HepG2 (cell line): Measurements from ENCODE around the gene PIGW. TPM values are rescaled to one million over a fixed set of nuclear protein-coding genes. Genes with fewer than 3 reads are reported as not detected.

ENCODE experiments used
- ATRX ChIP-seq: sonication (generic); formaldehyde crosslinking; IDR thresholded peaks from 2 replicates; pipeline ENCODE4 v1.4.0; 2020; ENCODE audit warnings: missing genetic modification reagents, borderline replicate concordance
- FOXJ3 ChIP-seq: sonication (generic); formaldehyde crosslinking; IDR thresholded peaks from 2 replicates; pipeline ENCODE4 v1.4.0; 2020; ENCODE audit warnings: missing genetic modification reagents, mild to moderate bottlenecking, borderline replicate concordance
- GATAD1 ChIP-seq: IDR thresholded peaks from 2 replicates; pipeline ENCODE4 v1.6.1; 2016; ENCODE audit warnings: missing genetic modification reagents, missing compliant biosample characterization
- KDM5A ChIP-seq: fragments of 200-600 bp; sonication (generic); IDR thresholded peaks from 2 replicates; pipeline ENCODE4 v1.7.0; 2018; ENCODE audit warnings: antibody characterized with exemption, mild to moderate bottlenecking, low read length, borderline replicate concordance
- MED8 ChIP-seq: sonication (generic); formaldehyde crosslinking; IDR thresholded peaks from 2 replicates; pipeline ENCODE4 v1.8.1; 2023; ENCODE audit warnings: mild to moderate bottlenecking, missing genetic modification reagents; ENCODE audit not compliant: insufficient replicate concordance
- MIER3 ChIP-seq: IDR thresholded peaks from 2 replicates; pipeline ENCODE4 v1.6.1; 2016; ENCODE audit warnings: missing compliant biosample characterization, borderline replicate concordance
- MIXL1 ChIP-seq: IDR thresholded peaks from 2 replicates; pipeline ENCODE4 v1.6.1; 2016
- NFATC3 ChIP-seq: sonication (generic); formaldehyde crosslinking; IDR thresholded peaks from 2 replicates; pipeline ENCODE4 v1.5.1; 2020; ENCODE audit warnings: mild to moderate bottlenecking, missing genetic modification reagents
- RCOR2 ChIP-seq: IDR thresholded peaks from 2 replicates; pipeline ENCODE4 v1.6.1; 2016; ENCODE audit warnings: missing biosample characterization, missing genetic modification reagents
- SAP130 ChIP-seq: IDR thresholded peaks from 2 replicates; pipeline ENCODE4 v1.6.1; 2016; ENCODE audit warnings: low read depth
- SP2 ChIP-seq: sonication (generic); formaldehyde crosslinking; IDR thresholded peaks from 2 replicates; pipeline ENCODE4 v1.5.1; 2020; ENCODE audit warnings: mild to moderate bottlenecking, missing genetic modification reagents
- TEAD3 ChIP-seq: optimal IDR thresholded peaks from 2 replicates; pipeline ENCODE3; 2016; ENCODE audit warnings: borderline replicate concordance
- TIGD3 ChIP-seq: sonication (generic); formaldehyde crosslinking; IDR thresholded peaks from 2 replicates; pipeline ENCODE4 v1.5.1; 2020; ENCODE audit warnings: mild to moderate bottlenecking, missing genetic modification reagents, borderline replicate concordance
- ZBTB34 ChIP-seq: sonication (generic); formaldehyde crosslinking; IDR thresholded peaks from 2 replicates; pipeline ENCODE4 v1.8.0; 2022; ENCODE audit warnings: mild to moderate bottlenecking, missing genetic modification reagents
- ZFP36L1 ChIP-seq: sonication (generic); formaldehyde crosslinking; IDR thresholded peaks from 2 replicates; pipeline ENCODE4 v1.8.0; 2022; ENCODE audit warnings: mild to moderate bottlenecking, missing genetic modification reagents, moderate library complexity
- ZNF180 ChIP-seq: sonication (generic); formaldehyde crosslinking; IDR thresholded peaks from 2 replicates; pipeline ENCODE4 v1.4.0; 2020; ENCODE audit warnings: low read depth, missing genetic modification reagents, borderline replicate concordance
- ZNF235 ChIP-seq: sonication (generic); formaldehyde crosslinking; IDR thresholded peaks from 2 replicates; pipeline ENCODE4 v1.8.1; 2023; ENCODE audit warnings: mild to moderate bottlenecking, missing genetic modification reagents, borderline replicate concordance
- ZNF34 ChIP-seq: sonication (generic); formaldehyde crosslinking; IDR thresholded peaks from 2 replicates; pipeline ENCODE4 v1.4.0; 2020; ENCODE audit warnings: mild to moderate bottlenecking, missing genetic modification reagents, borderline replicate concordance
- ZNF431 ChIP-seq: sonication (generic); formaldehyde crosslinking; IDR thresholded peaks from 2 replicates; pipeline ENCODE4 v1.9.0; 2022; ENCODE audit warnings: missing genetic modification reagents, low read depth, mild to moderate bottlenecking, borderline replicate concordance
- ZNF546 ChIP-seq: sonication (generic); formaldehyde crosslinking; conservative IDR thresholded peaks from 2 replicates; pipeline ENCODE4 v1.8.1; 2023; ENCODE audit warnings: mild to moderate bottlenecking, missing genetic modification reagents
- ZNF615 ChIP-seq: sonication (generic); formaldehyde crosslinking; IDR thresholded peaks from 2 replicates; pipeline ENCODE4 v1.5.0; 2020; ENCODE audit warnings: mild to moderate bottlenecking, missing genetic modification reagents, borderline replicate concordance
- polyA plus RNA-seq, 8 experiments: library from polyadenylated mRNA; depleted of rRNA in 3 of 8; stranded (reverse) in 7 of 8; unstranded in 1 of 8; fragments of >200 nt; fragmentation: Illumina TruSeq in 4 of 8; extraction: Trizol in 4 of 8; gene quantifications; 2 replicates each; pipeline versions ENCODE4 v1.2.1 to v1.2.3, GENCODE V29; 2011 to 2016; ENCODE audit warnings: low read depth in 4 of 8, missing spikeins in 1 of 8, mixed read lengths in 1 of 8; ENCODE audit not compliant: insufficient read depth in 1 of 8
- total RNA-seq, 5 experiments: library from RNA; depleted of rRNA; stranded (reverse); fragments of >200 nt; fragmentation: Illumina TruSeq; extraction: Trizol; gene quantifications; 2 replicates each; pipeline ENCODE4 v1.2.3, GENCODE V29; 2016; ENCODE audit warnings: low read depth in 1 of 5

The PIGW gene
- total and polyA plus RNA-seq, 2 of the 13 experiments (the other 11 are each of a cell fraction or from before 2014, with no cell fraction given): 9.0 to 24.0 TPM

GRCh38 chr17:36535669-36536081, 888 bp downstream of the PIGW start (continued):
- no peak for TF ChIP-seq ZBTB34 (CRISPR knock-in tag)
- TF ChIP-seq ZNF235 (CRISPR knock-in tag): no peak
- no peak for TF ChIP-seq ZNF615 (CRISPR knock-in tag)
- TF ChIP-seq RCOR2 (CRISPR knock-in tag): peak; percentile 42; the same call in 1 of the 2 replicates
- TF ChIP-seq ZNF34 (CRISPR knock-in tag): no peak
- no peak for TF ChIP-seq NFATC3
- TF ChIP-seq MED8 (CRISPR knock-in tag): no peak
- no peak for TF ChIP-seq ATRX (CRISPR knock-in tag)
- TF ChIP-seq FOXJ3 (CRISPR knock-in tag): no peak
- TF ChIP-seq ZFP36L1 (CRISPR knock-in tag): no peak
- 0 out of 2 replicates have a peak, but pooled peaks have one; percentile 18 for TF ChIP-seq KDM5A
- no peak for TF ChIP-seq ZNF431 (CRISPR knock-in tag)
- no peak for TF ChIP-seq SAP130 (CRISPR knock-in tag)
- no peak for TF ChIP-seq SP2
- TF ChIP-seq TIGD3 (CRISPR knock-in tag): no peak
- TF ChIP-seq GATAD1 (CRISPR knock-in tag): no peak
- no peak for TF ChIP-seq TEAD3
- TF ChIP-seq ZNF180 (CRISPR knock-in tag): no peak
- TF ChIP-seq ZNF546 (CRISPR knock-in tag): no peak
- TF ChIP-seq MIER3 (CRISPR knock-in tag): 0 out of 2 replicates have a peak, but pooled peaks have one; percentile 8
- TF ChIP-seq MIXL1 (CRISPR knock-in tag): no peak
